ENCODE data around the gene SRSF1.

The SRSF1 gene

GRCh38 chr17:57986841-57987580, 20.0 kb downstream of the SRSF1 start:
- peak overlapping the region; percentile 98 for H3K27ac ChIP-seq
- no peak for TF ChIP-seq CTCF (conservative IDR thresholded peaks at IDR 0.05)

GRCh38 chr17:57985675-57985974, 21.4 kb downstream of the SRSF1 start:
- TF ChIP-seq CTCF (conservative IDR thresholded peaks at IDR 0.05): no peak
- no peak overlapping the region for H3K27ac ChIP-seq

GRCh38 chr17:57984936-57985674, 21.9 kb downstream of the SRSF1 start:
- no peak for TF ChIP-seq CTCF (conservative IDR thresholded peaks at IDR 0.05)
- H3K27ac ChIP-seq: no peak overlapping the region

GRCh38 chr17:57984261-57984890, 22.7 kb downstream of the SRSF1 start:
- TF ChIP-seq CTCF (conservative IDR thresholded peaks at IDR 0.05): no peak
- no peak overlapping the region for H3K27ac ChIP-seq

DNA sequence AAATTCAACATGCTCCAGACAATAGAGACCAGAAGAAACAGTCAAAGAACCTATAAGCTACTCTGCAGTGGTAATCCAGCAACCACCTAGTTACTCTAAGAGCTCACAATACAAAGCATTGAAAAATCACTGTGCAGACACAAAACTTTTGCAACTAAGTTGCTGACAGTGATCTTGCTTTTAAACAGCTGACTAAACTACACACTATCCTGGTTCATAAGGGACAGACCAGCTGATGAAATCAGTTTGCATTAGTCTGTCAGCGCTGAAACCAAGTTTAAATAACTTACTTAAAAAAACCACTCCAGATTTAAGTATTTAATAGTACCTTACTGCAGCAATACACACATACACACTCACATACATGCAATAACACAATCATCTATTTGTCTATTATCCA, 23.6 kb downstream of the SRSF1 start:
- no peak for TF ChIP-seq CTCF (conservative IDR thresholded peaks at IDR 0.05)

DNA sequence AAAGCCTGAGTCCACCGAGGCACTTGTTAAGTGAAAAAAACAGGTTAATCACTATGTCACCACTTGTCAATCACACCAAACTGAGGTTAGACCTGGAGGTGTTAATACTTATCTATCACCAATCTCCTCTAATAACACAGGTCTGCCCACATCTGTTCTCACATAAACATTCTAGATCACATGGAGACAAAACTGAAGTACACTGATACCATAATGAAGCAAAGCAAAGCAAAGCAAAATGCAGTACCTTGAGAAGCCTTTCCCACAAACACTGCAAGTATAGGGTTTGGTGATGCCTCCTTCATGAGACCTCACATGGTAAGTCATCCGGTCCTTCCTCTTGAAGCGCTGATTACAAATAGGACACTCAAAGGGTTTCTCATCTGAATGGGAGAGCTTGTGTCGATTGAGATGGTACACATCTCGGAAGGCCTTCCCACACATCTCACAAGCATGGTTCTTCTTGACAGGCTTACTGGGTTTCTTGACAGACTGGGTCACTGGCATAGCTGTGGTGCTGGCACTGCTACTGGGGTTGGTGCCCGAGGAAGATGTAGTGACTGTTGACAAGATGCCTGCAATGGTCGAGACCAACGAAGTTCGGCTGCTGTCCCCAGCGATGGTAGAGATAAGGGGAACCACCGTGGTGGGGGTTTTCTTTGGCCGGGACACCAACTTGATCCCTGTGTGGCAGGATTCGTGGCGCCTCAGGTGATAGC, 24.4 kb downstream of the SRSF1 start:
- H3K27ac ChIP-seq: no peak overlapping the region
- no peak for TF ChIP-seq CTCF (conservative IDR thresholded peaks at IDR 0.05)

More for the DNA sequence above, 23.6 kb downstream of the SRSF1 start:
- no peak overlapping the region for H3K27ac ChIP-seq

DNA sequence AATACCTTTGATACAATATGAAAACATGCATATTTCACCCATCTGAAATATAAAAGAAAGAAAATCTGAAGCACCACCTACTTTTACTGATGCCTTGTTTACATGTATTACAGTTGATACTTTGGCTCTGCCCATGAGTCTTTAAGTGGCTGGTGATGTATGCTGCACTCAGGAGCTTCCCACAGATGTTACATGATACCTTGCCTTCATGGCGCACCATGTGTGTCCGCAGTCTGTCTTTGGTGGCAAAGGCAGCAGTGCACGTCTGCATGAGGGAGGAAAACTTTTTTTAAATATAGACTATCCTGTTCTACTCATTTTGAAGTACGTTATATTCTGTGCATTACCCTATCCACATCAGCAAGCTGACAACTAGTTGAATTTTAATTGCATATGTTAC, 26.5 kb downstream of the SRSF1 start:
- TF ChIP-seq CTCF (conservative IDR thresholded peaks at IDR 0.05): no peak
- no peak overlapping the region for H3K27ac ChIP-seq
